NCI-H2081 (cell line): ENCODE data around the gene OR51I2.

Experiments
- DNase-seq, 2 experiments: peaks; one replicate each; lab custom pipeline; 2025; lab: John Stamatoyannopoulos, UW

Gene OR51I2

GRCh38 chr11:5449023-5449422 is at the start of gene OR51I2:
Gene OR51I2, plus strand, starts transcription at chr11:5449323. Its CDS starts 4,166 bp downstream, at chr11:5453489.
- DNase-seq, result no peak

- DNase-seq, result no peak
These were observed 44.0 kb upstream of the OR51I2 start for GRCh38 chr11:5405173-5405572.

- DNase-seq, result no peak
These were observed 28.1 kb upstream of the OR51I2 start for GRCh38 chr11:5420993-5421392.

GRCh38 chr11:5421811-5422210 is 27.3 kb upstream of the OR51I2 start, which contains the start of gene OR51Q1:
Gene OR51Q1, plus strand, starts transcription at chr11:5422111. Its CDS starts 90 bp downstream, at chr11:5422201.
- no peak for DNase-seq

- DNase-seq, result no peak
These were observed 26.0 kb upstream of the OR51I2 start for GRCh38 chr11:5423131-5423530.

- no peak for DNase-seq
These were observed 7.7 kb upstream of the OR51I2 start, which contains the start of gene OR51I1 for GRCh38 chr11:5441414-5441813. Gene OR51I1, minus strand, starts transcription at chr11:5441514. Its CDS starts 0 bp downstream, at chr11:5441514.

- DNase-seq, result no peak
These were observed 5.2 kb upstream of the OR51I2 start for GRCh38 chr11:5443835-5444393.

- DNase-seq, result no peak
These were observed 309 bp downstream of the OR51I2 start for GRCh38 chr11:5449432-5449831.

GRCh38 chr11:5460983-5461621 is 12.0 kb downstream of the OR51I2 start:
- DNase-seq, result no peak

GRCh38 chr11:5467527-5467926 is 18.4 kb downstream of the OR51I2 start:
- no peak for DNase-seq

- DNase-seq, result no peak
These were observed 24.8 kb downstream of the OR51I2 start for GRCh38 chr11:5473921-5474320.

GRCh38 chr11:5476186-5476819 is 27.2 kb downstream of the OR51I2 start:
- peak; percentile 6 to 18 for DNase-seq

GRCh38 chr11:5486003-5486402 is 36.9 kb downstream of the OR51I2 start:
- no peak for DNase-seq

- DNase-seq, result no peak
These were observed 37.3 kb downstream of the OR51I2 start for GRCh38 chr11:5486421-5486820.

GRCh38 chr11:5488385-5488784 is 39.3 kb downstream of the OR51I2 start, which contains the start of gene OR52D1:
Gene OR52D1, plus strand, starts transcription at chr11:5488685. Its CDS starts 22 bp downstream, at chr11:5488707.
- DNase-seq, result no peak

- no peak for DNase-seq
These were observed 39.8 kb downstream of the OR51I2 start for GRCh38 chr11:5488798-5489399.

- no peak for DNase-seq
These were observed 40.6 kb downstream of the OR51I2 start for GRCh38 chr11:5489576-5490357.

GRCh38 chr11:5499671-5500070 is 50.5 kb downstream of the OR51I2 start:
- no peak for DNase-seq

- no peak for DNase-seq
These were observed 51.3 kb downstream of the OR51I2 start for GRCh38 chr11:5500393-5500801.

- DNase-seq, result no peak
These were observed 55.3 kb downstream of the OR51I2 start for GRCh38 chr11:5504403-5504921.

- DNase-seq, result no peak
These were observed 56.4 kb downstream of the OR51I2 start for GRCh38 chr11:5505363-5506048.
